Ureter (tissue), 1 donor: ENCODE results near the gene PER2. TPM values are rescaled to one million over a fixed set of nuclear protein-coding genes. Genes with fewer than 3 reads are reported as not detected.

Source experiments
- DNase-seq: peaks from one replicate; pipeline ENCODE4 v3.0.0-alpha.2; 2020; ENCODE audit warnings: low spot score
- total RNA-seq: library from RNA; stranded (reverse); gene quantifications from one replicate; pipeline ENCODE4 v1.2.4, GENCODE V29; 2023
- donor health status: DM: yes; HTN: yes; CAD: no.

The PER2 gene
- total RNA-seq, 1 donor from 2014 or later: 30.5 TPM

DNA sequence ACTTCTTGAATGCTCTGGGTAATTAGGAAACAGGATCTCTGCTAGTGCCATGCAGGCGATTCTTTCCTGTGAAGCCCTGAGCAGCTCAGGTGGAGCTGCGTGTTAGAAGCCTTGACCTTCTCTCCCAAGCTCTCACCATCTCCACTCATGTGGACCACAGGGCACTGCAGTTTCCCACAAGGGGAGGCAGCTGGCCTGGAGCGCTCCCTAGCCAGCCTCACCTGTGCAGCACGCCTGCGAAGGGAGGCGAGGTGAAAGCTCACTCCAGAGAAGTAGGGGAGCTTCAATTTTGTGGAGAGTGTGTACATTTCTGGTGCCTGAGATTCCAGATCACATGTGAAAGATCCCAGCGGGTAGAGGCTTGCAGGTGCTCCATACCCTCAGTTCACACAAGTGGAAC, 37.5 kb downstream of the PER2 start:
- DNase-seq: no peak

DNA sequence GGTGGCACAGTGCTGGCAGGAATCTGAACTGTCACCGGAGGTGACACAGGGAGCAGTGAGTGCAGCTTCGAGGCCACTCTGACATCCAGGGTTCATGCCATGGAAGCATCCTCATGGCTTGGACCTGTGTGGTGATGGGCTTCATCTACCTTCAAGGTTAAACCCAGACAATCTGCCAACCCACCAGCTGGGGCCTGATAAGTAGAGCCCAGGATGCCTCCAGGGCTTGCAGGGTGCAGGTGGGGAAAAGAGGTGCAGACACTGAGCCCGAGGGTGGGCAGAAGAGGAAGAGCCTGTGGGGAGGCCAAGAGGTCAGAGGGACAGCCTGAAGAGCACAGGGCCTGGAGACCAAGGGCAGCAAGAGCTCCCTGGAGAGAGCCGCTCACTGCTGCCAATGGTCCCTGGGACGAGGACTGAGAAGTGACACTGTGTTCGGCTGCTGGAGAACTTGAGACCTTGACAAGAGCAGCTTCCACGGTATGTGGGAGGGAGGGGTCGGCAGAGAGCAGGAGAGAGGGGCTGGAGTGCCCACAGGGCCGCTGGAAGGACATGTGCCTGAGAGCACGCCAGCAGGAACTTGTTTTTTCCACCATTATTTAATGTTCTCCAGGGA, 40.5 kb downstream of the PER2 start:
- no peak for DNase-seq

DNA sequence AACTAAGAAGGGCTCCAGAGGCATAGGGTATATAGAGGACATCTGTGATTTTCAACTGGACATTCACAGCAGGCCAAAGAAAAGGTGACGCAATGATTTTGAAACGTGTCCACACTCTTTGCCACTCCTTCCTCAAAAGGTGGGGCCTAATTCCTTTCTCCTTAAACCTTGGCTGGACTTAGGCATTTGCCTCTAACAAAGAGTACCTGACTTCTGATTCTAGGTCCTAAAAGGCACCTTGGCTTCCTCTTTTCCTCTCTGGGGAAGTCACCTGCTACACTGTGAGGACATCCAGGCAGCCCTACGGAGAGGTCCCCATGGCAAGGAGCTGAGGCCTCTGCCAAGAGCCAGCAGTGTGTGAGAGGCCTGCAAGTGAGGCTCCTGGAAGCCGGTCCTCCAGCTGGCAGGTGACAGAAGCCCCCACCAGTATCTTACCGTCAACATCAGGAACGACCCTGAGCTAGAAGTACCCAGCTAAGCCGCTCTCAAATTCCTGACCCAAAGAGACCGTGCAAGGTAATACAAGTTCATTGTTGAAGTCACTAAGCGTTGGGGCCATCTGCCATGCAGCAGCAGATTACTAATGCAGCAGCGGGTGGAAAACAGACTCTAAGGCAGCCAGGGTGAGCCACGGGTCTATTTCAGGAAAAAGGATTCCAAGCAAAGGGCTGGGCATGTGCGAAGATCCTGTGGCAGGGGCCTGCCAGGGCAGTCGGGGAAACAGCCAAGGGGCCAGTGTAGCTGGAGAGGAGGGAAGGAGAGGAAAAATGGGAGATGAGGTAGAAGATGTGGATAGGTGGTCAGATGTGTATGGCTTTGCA, 41.2 kb downstream of the PER2 start:
- DNase-seq: no peak

DNA sequence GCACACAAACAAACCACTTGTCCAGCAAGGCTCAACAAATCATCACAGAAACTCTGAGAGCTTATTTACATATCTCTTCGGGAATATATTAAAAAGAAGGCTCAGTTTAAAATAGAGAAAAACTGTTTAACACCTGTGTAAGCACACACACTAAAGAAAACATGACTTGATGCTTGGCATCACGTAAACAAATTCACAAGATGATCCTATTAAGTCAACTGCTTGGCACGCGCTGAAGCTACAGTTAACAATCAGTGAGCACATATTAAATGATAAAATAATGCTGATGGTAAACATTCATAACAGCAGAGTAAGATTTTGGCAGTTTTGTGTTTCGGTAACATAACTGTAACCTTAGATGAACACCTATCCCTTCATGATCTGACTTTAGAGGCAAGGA, 44.3 kb downstream of the PER2 start:
- no peak for DNase-seq

DNA sequence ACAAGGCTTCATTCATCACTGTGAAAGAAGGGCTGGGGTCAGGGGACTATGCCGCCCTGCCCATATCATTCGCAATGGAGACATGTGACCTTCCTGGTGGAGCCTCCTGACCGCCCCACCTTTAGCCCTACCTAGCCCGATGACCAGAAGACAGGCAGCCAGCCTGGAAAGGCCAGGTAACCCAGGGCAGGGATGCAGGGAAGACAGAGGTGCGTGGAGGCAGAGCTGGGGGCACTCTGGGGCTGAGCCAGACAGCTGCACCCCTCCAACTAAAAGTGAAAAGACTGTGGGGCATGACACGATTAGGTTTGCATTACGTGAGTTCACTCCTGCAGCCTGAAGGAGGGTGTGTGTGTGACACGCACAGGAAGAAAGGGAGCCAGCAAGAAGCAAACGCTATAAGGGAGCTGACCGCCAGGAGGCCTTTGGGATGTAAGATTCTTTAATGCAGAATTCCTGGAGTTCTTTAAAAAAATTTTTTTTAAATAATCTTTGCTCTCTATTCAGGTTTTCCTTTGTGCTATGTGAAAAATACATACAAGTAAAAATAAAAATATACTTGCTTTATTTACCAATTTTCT, 44.8 kb downstream of the PER2 start:
- no peak for DNase-seq

DNA sequence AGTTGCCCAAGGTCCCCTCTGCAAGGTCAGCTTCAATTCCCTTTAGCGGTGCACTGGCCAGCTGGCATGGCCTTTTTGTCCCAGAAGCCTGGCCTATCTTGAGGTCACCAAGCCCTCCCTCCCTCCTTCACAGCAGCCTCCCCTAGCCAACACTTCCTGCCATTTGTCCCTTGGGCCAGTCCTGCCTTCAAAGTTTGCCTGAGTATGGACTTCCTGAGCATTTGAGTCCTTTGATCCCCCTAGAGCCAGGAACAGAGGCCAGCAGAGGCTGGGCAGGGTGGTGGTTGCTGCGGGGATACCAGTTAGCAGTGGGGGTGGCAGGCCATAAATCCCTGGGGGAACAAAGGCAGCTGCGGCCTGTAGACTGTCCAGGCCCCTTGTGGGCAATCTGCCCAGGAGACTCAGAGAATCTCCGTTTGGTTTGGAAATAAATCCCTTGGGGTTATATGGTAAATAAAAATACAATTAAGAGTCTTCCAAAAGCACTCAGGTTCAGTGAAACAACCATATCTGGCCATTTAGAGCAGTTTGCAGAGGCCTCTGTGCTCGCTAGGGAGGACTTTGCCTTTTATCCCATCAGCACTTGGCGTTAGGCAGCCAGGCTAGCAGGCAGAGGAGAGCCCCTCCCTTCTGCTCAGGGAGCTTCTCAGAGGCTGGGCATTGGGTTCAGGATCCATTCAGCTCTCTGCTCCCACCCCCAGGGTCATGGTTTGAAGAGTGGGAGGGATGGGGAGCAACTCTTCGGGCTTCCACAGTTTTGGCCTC, 45.5 kb downstream of the PER2 start:
- DNase-seq: no peak

DNA sequence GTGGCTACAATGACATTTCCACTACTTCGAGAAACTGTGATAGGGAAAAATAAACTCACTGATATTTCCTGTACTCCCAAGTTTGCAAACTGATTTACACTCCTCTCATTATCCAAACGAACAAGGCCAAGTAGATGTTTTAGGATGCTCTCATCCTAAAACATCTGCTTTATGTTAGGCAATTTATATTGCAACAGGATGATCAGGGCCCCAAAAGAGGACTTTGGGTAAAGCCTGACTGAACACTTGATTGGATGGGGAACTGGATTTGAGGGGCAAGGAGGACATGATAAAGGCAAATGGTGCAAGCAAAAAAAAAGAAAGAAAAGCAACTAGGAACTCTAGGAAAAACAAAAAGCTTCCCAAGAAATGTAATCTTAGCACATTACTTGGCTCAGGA, 46.4 kb downstream of the PER2 start:
- DNase-seq: no peak

DNA sequence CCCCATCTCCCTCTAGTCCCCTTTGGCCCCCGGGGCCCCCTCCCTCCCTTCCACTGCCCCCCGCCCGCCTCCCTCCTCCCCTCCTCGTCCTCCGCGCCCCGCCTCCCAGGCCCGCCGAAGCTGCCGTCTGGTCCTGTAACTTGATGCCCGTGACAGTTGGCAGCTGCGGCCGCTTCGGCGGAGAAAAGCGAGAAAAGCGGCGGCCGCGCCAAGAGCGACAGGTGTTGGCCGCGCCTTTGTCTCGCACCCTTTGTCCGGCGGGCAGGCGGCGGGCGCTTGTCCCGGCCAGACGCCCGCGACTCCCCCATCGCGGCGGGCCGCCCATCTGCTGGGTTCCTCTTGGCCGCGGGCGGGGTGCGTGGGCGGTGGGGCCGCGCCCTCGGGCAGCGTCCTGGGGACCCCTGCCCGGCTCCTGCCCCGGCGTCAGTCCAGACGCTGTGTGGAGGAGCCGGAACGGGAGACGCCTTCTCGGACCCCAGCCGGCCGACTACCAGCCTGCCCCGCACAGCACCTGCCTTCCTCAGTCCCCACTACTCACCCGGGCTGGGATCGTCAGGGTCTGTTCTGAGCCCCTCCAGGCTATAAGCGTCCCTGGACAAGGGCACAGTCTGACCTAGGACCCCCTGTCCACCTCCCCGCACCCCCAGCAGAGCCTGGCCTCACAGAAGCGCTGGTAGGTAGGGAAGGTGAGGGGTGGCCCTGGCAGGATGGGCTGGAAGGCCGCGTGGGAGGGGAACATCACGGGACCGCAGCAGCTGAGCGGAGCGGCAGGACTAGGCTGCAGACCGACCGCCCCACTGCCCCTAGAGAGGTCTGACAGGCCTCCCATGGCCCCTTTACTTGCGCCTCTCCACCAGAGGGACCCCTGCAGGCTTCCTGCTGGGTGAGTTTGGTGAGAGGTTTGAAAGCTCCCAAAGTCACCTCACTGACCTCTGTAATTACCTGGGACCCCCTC, 47.4 kb downstream of the PER2 start:
- no peak for DNase-seq

DNA sequence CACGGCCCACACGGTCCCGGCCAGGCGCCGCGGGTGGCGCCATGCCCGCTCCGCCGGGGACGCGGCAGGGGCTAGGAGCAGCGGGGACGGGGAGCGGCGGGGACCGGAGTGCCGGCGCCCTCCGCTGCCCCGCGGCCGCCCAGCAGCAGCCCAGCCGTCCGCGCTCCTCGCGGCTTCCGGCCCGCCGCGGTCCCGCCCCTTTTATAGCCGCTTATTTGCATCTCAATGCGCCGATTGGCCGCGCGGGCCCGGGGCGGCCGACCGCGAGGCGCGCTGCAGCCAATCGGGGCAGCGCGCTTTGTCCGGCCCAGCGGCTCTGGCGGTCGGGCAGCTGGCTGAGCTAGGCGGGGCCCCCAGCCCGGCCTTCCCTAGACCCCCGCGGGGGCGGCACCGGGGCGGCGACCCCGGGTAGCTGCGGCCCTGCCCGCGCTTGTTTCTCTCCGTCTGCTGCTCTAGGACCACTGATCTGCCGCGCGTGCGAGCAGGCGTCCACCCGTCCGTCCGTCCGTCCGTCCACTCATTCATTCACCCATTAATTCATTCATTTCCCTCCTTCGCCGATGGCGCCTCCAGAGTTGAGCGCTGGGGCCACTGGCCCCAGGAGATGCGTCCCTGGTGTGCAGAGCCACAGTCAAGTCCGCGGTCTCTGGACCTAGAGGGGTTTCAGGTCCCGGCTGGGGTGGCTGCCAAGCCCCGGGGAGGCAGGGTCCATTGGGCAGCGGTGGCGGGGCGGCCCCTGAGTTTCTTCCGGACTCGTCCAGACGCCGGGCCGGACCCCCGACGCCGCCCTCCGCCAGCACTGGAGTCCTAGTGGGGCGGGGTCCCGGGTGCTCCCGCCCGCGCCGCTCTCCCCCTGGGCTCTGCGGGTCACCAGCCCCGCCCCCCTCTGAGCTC, 48.3 kb downstream of the PER2 start, which contains the start of gene HES6:
Gene HES6, minus strand, starts transcription at position 176 of the 894 bp plus-strand sequence. Its CDS starts 133 bp downstream, at position 43.
- DNase-seq: peak; percentile 85

DNA sequence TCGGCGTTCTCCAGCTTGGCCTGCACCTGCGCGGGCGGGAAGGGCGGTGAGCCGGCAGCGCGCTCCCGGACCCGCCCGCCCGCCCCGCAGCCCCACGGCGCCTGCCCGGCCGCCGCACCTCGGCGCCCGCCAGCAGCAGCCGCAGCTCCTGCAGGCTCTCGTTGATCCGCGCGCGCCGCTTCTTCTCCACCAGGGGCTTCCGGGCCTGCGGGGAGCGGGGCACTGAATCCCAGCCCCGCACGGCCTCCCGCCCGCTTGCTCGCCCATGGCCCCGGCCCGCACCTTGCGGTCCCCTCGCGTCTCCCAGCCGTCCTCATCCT, 48.9 kb downstream of the PER2 start:
- DNase-seq: no peak

DNA sequence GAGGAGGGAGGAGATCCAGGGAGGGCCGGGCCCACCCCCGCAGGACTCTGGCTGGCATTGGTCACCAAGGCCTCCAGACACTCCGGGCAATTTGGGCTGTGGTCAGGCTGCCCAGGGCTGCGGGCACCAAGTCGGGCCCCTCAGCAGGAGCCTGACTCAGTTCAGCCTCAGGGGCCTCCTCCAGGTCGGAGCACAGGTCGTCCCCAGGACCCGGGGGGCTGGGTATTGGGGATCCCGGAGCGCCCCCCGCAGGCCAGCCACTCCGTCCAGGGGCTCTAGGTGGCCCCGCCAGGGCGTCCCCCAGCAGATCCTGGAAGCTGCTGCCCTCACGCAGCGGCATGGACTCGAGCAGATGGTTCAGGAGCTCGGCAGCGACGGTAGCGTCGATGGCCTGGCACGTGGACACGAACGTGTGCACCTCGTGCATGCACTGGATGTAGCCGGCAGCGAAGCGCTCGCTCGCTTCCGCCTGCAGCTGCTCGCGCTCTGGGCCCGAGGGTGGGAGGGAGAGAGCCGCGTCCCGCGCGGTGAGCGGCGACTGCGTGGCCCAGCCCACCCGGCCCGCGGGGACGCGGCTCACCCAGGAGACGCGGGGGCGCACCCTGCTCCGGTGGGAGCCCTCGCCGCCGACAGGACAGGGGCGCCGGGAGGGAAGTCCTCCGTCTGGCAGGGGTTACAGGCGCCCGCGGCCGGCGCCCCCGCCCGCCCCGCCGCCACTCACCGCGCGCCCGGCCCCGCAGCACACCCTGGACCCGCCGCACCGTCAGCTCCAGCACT, 49.5 kb downstream of the PER2 start:
- no peak for DNase-seq

DNA sequence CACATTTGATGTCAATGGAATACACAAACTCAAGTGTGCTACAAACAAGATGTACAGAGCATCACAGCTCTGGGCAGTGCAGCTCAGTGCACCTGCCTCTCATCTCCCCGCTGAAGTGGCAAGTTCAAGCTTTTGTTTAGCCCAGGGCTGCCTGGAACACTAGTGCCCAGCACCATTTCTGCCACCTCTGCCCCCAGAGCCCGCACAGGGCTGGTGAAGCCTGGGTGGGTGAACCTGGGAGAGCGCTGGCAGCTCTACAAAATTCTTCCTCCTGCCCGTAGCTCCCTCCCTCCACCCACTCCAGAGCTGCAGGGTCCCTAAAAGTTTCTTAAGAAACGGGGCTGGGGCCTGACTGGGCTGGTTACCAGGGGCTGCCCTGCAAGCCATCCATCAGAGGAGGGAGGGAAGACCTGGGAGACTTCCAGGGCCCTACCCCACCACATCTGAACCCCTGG, 50.1 kb downstream of the PER2 start:
- DNase-seq: no peak

DNA sequence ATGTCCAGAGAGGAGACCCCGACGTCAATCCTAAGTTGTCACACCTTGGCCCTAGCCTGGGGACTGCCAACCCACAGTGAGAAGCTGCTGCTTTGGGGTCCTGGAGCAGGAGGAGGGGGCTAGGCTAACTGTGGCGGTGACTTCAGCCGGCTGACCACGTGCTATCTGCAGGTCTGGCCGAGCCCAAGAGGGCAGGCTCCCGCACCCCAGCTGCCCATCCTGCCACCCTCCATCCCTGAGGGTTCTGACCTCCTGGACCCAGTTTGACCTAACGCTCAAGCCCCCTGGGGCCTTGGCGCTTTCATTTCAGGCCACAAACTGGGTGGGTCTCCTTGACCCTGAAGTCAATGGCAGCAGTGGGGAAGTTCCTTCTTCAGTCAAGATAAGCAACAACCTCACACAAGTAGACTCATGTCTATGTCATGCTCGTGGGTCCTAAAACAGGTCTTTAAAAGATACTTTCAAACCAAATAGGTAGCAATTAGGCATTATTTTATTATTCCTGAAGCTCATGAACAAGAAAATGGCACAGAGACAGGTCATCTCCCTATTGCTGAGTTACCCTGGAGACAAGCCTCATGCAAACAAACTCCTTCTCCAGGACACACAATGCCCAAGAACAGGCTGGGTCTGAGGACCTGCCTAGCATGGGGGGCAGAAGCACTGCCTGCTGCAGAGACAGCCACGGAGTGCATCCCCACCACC, 50.8 kb downstream of the PER2 start:
- DNase-seq: no peak

DNA sequence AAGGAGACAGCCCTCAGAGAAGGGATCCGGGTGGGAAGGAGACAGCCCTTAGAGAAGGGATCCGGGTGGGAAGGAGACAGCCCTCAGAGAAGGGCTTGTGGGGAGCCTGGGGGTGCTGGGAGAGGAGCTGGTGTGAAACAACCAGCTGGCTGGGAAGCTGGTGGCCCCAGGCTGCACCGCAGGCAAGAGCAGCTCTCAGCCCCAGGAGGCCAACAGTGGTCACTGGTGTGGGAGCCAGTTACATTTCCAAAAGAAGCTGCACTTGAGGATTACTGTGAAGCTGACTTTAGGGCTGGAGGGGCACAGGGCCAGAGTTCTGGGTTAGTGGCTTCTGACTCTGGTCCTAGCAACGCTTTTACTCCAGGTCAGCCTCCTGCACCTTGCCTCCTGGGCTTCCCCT, 51.8 kb downstream of the PER2 start:
- DNase-seq: no peak

DNA sequence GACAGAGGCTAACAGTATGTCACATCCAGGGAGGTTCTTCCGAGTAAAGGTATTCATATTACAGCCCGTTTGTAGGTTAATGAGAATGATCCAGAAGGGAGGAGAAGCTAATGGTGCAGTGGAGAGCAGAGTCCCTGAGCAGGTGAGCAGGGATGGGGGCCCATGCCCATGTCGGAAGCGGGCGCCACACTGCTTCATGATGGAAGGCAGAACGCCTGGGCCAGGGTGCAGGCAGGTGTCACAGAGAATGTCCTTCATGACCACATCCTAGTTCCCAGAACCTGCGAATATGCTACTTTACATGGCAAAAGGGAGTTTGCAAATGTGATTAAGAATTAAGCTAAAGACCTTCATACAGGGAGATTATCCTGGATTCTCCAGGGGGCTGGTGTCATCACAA, 52.6 kb downstream of the PER2 start:
- DNase-seq: no peak

DNA sequence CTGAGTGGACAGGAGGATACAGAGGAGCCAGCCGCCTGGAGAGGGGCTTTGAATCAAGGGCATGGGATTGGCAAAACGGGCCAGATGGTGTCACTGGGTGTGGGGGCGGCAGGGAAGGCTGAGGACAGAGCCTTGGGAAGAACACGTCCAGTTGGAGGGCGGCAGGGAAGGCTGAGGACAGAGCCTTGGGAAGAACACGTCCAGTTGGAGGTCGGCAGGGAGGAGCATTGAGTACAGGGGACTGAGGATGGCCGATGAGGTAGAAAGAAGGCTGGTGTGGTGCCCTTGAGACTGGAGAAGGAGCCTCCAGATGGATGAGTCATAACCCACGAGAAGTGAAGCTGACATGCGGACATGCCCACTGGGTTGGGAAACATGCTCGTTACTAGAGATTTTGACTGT, 53.1 kb downstream of the PER2 start:
- DNase-seq: no peak

DNA sequence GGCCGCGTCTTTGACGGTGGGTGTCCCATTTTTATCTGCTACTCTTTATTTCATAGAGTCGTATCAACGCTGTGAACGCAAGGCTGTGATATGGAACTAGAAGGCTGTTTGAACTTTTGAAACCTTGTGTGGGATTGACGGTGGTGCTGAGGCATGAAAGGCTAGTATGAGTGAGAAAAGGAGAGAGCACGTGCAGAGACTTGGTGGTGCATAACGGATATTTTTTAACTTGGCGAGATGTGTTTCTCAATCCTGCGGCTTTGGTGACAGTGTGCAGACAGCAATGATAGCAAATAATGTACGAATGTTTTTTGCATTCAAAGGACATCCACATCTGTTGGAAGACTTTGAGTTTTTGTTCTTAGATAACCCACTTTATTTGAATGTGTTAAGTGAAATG, 54.8 kb downstream of the PER2 start:
- no peak for DNase-seq

DNA sequence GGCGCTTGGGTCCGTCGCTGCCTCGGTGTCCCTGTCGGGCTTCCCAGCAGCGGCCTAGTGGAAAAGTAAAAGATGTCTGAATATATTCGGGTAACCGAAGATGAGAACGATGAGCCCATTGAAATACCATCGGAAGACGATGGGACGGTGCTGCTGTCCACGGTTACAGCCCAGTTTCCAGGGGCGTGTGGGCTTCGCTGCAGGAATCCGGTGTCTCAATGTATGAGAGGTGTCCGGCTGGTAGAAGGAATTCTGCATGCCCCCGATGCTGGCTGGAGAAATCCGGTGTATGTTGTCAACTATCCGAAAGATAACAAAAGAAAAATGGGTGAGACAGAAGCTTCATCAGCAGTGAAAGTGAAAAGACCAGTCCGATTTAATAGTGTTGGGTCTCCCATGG, 56.6 kb downstream of the PER2 start:
- no peak for DNase-seq
